ENCODE results near the gene TMEM209.

Gene TMEM209

GRCh38 chr7:130151591-130152492, 53.4 kb downstream of the TMEM209 start:
- no peak overlapping the region for H3K27ac ChIP-seq (ENCODE audit: low read depth, low read length, poor library complexity, severe bottlenecking)
- H3K79me2 ChIP-seq (ENCODE audit: insufficient read depth, low read length), result no peaks in the 10 kb centered on the region
- H3K4me3 ChIP-seq (ENCODE audit: low read depth, low read length, poor library complexity, severe bottlenecking), result no peak overlapping the region
- no peak overlapping the region for H3K4me2 ChIP-seq (ENCODE audit: low read length)
- peaks cover 42% of the 10 kb centered on the region for H3K4me1 ChIP-seq (ENCODE audit: insufficient read depth, low read length, severe bottlenecking)
- H3K9me2 ChIP-seq (ENCODE audit: low read depth, low read length), result no peaks in the 10 kb centered on the region
- no peaks in the 10 kb centered on the region for H3K27me3 ChIP-seq (ENCODE audit: insufficient read depth, low read length)
- no peaks in the 10 kb centered on the region for H4K20me1 ChIP-seq (ENCODE audit: insufficient read depth, low read length)
- H3K9ac ChIP-seq (ENCODE audit: low read length), result no peak overlapping the region
- no peak overlapping the region for H2AFZ ChIP-seq (ENCODE audit: low read length)
- no peak for TF ChIP-seq EZH2 (IDR thresholded peaks at IDR 0.05; ENCODE audit: borderline replicate concordance, low read length)
- no peak for TF ChIP-seq CTCF (IDR thresholded peaks at IDR 0.05; ENCODE audit: low read length)
- no peaks in the 10 kb centered on the region; the same call in 1 of the 2 replicates for H3K36me3 ChIP-seq (ENCODE audit: insufficient read depth, low read length)
- H3F3A ChIP-seq (ENCODE audit: insufficient read depth, low read length), result peaks cover 10% of the 10 kb centered on the region; the same call in 1 of the 2 replicates
- peaks cover 2% of the 10 kb centered on the region; the same call in 1 of the 2 replicates for H3K9me3 ChIP-seq (ENCODE audit: low read length)

- H3K79me2 ChIP-seq (ENCODE audit: insufficient read depth, low read length), result no peaks in the 10 kb centered on the region
- no peak overlapping the region for H2AFZ ChIP-seq (ENCODE audit: low read length)
Measured at GRCh38 chr7:130150587-130150986, 54.6 kb downstream of the TMEM209 start.

More at GRCh38 chr7:130150587-130150986, 54.6 kb downstream of the TMEM209 start:
- no peak for TF ChIP-seq EZH2 (IDR thresholded peaks at IDR 0.05; ENCODE audit: borderline replicate concordance, low read length)
- no peak for TF ChIP-seq CTCF (IDR thresholded peaks at IDR 0.05; ENCODE audit: low read length)
- peaks cover 42% of the 10 kb centered on the region for H3K4me1 ChIP-seq (ENCODE audit: insufficient read depth, low read length, severe bottlenecking)
- H3K4me2 ChIP-seq (ENCODE audit: low read length), result peak overlapping the region; percentile 31; the same call in 1 of the 2 replicates
- H3K27me3 ChIP-seq (ENCODE audit: insufficient read depth, low read length), result no peaks in the 10 kb centered on the region
- no peaks in the 10 kb centered on the region for H4K20me1 ChIP-seq (ENCODE audit: insufficient read depth, low read length)
- H3K9me3 ChIP-seq (ENCODE audit: low read length), result no peaks in the 10 kb centered on the region
- peaks cover 10% of the 10 kb centered on the region; the same call in 1 of the 2 replicates for H3F3A ChIP-seq (ENCODE audit: insufficient read depth, low read length)
- H3K27ac ChIP-seq (ENCODE audit: low read depth, low read length, poor library complexity, severe bottlenecking), result peak overlapping the region; percentile 79
- H3K9ac ChIP-seq (ENCODE audit: low read length), result no peak overlapping the region
- no peaks in the 10 kb centered on the region for H3K36me3 ChIP-seq (ENCODE audit: insufficient read depth, low read length)
- H3K4me3 ChIP-seq (ENCODE audit: low read depth, low read length, poor library complexity, severe bottlenecking), result no peak overlapping the region
- H3K9me2 ChIP-seq (ENCODE audit: low read depth, low read length), result no peaks in the 10 kb centered on the region
